DMS53 treated with DMSO at 0.1 percent for 48 hours (cell line): ENCODE measurements around the gene PPCDC.

Source experiments
- DNase-seq: peaks from one replicate; lab custom pipeline; 2025; ENCODE audit not compliant: unreplicated experiment; lab: John Stamatoyannopoulos, UW

PPCDC gene

DNA sequence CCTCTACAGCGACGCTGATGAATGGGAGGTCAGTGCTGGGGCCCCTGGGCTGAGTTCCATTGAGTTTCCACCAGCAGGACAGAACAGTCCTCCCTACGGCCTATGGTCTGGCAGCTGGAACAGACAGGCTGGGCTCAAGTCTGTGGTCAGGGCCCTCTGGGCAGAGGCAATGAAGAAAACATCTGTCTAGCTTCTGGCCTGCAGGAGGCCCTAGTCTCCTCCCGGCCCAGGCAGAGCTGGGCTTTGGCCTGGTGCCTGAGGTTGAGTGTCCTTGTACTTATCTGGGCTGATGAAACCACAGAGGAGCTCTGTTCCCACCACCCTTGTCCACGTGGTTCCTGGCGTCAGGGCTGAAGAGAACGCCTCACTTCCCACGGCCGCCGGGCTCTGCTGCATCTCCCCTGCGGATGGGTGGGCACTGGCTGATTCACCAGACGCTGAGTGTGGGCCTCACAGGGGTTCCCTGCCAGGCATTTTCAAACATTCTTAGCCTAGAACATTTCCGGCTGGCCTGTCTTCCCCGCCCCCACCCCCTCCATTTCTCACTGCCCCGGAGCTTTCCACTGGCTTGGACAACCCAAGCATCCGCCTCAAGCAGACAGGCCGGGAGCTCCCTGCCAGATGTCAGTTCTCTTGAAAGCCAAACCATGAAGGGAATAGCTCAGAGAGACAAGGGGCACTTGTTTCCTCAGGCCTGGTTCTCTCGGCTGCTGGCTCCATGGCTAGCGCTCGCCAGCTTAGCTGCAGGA, 20.3 kb downstream of the PPCDC start:
- no peak for DNase-seq

DNA sequence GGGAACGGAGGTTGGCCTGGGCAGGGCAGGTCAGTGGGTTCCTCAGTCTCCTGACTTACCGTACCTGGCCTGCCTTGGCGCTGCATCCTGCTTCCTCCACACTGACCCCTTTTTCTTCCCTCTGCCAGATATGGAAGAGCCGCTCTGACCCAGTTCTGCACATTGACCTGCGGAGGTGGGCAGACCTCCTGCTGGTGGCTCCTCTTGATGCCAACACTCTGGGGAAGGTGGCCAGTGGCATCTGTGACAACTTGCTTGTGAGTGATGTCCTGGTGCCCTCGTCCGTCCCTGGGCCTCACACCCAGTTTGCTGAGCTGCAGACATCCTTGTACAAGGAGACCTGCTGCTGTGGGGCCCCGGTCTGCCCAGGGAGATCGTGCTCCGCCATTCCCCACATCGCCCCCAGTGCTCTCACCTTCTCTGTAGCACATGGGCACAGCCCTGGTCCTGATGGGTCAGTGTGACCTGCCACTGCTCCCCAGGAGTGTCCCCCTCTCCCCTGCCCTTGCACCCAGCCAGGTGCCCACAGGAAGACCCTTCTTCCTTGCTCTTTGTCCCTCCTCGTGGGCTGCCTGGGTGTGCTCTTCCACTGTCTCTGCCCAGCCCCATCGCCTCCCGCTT, 21.0 kb downstream of the PPCDC start:
- no peak for DNase-seq

DNA sequence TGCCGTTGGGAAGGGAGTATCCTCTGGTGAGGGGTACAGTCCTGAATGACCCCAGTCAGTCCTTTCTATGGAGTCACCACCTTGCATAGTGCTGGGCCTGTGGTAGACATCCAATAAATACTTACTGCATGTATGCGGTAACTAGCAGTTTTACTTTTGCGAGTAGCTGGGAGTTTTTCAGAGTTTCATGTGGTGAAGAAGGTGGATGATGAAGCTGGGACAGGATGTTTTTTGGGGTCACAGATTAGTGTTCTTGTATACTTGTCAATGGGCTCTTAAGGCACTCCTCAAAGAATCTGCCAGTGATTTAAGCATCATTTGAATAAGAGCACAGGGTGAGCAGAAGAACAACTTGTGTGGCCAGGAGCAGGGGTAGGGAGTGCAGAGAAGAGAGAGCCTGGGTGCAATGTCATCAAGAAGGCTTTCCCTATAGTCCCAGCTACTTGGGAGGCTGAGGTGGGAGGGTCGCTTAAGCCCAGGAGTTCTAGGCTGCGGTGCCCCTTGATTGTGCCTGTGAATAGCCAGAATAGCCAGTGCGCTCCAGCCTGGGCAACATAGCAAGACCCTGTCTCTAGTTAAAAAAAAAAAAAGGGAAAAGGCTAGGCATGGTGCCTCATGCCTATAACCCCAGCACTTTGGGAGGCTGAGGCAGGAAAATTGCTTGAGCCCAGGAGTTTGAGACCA, 22.1 kb downstream of the PPCDC start:
- no peak for DNase-seq

DNA sequence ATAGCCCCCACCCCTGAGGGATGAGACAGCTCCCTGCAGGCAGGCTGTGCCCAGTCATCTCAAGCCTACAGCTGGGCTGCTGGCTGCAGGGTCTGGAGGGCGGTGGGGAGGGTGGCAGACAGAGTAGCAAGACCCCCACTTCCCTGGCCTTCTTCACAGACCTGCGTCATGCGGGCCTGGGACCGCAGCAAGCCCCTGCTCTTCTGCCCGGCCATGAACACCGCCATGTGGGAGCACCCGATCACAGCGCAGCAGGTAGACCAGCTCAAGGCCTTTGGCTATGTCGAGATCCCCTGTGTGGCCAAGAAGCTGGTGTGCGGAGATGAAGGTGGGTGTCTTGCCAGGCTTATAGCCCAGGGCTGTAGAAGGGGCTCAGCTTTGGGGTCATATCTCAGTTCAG, 25.0 kb downstream of the PPCDC start:
- DNase-seq, result no peak

DNA sequence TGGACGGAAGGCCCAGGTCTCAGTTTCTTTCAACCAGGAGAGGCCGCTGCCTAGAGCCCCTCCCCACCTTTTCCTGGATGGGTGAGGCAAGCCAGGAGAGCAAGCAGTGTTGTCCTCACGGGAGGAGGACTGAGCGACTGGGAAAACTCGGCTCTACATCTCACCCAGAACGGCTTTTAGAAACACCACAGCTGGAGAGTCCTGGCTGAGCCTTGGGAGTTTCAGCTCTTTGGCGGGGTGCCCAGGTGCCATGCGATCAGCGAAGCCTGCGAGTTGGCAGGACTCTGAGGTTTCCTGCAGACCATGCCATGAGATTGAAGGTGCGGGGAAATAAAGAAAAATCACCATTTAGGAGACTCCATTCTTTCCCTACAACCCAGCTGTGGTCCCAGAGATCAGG, 26.0 kb downstream of the PPCDC start:
- no peak for DNase-seq

DNA sequence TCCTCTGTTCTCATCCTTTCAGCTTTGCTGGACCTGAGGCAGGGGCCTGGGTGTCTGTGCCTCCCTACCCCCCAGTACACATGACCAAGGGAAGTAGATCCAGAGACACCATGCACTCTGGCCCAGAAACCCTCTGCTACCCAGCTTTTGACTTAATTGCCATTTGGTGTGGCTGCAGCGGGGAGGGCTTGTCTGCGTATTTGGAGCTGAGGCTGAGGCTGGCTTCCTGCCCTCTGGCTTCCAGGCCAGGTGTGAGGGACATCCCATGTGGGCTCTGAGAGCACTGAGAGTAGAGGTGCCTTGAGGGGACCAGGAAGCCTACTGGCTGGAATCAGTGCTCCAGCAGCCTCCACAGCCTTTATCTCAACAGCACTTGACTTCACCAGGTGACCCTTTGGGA, 26.9 kb downstream of the PPCDC start:
- no peak for DNase-seq

DNA sequence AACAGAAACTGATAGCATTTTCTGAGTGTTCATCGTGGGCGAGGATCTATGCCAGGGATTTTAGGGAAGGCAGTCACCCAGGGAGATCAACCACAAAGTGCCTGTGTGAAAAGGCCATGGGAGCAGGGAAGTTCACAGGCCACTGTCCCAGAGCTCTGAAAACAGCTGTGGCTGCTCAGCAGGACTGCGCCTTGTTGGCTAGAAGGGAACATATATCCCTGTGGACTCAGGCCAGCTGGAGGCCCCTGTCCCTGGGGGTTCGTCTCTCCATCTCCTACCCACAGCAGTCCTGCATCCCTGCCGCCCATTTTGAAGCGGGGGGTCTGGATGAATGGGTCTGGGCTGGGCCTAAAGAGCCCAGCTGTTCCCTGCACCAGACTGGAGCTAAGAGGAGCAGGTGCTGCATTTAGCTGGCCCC, 27.8 kb downstream of the PPCDC start:
- DNase-seq, result no peak

DNA sequence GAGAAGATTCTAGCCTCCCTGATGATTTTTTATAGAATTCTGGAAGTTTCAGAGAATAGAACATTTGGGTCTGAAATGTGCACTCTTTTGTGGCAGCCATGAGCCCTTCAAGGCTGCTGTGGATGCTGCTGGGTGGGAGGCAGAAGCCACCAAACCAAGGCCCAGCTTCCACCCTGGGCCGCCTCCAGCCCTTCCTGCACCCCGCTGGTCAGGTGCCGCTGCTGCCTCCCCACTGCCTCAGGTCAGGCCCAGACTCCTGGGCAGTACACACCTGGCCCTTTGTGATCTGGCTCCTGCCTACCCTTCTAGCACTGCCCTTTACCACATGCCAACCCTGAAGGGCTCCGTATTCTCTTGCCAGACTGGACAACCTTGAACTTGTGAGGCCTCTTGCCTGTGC, 28.3 kb downstream of the PPCDC start:
- DNase-seq, result no peak

DNA sequence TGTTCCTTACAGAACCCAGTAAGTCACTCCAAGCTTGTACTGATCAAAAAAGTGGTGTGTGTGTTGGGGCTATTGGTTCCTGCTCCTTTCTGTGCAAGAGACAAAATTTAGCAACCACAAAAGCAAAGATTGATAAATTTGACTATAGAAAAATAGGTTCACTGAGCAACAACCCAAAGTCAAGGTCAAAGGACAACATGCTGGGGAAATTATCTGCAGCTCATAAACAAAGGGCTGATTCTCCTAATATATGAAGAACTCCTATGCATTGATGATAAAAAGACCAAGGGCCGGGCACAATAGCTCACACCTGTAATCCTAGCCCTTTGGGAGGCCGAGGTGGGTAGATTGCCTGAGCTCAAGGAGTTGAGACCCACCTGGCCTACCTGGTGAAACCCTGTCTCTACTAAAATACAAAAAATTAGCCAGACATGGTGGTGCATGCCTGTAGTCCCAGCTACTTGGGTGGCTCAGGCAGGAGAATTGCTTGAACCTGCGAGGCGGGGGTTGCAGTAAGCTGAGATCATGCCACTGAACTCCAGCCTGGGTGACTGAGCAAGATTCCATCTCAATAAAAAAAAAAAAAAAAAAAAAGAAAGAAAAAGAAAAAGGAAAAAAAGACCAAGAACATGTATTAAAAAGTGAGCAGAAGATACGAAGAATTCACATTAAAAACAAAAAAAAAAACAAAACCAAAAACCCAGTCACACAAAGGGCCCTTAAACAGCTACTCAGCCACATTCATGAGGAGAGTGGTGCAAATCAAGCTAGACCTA, 29.8 kb downstream of the PPCDC start:
- DNase-seq, result no peak

DNA sequence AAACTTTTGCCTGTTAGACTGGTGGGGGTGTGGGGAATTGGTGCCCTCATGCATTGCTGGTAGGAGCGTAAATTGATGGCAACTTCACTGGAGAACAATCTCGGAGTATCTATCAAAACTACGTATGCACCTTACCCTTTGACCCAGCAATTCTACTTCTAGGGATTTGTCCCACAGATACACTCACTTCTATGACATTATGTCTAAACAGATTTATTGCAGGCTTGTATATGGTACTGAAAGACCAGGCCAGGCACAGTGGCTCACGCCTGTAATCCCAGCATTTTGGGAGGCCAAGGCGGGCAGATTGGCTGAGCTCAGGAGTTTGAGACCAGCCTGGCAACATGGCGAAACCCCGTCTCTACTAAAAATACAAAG, 30.3 kb downstream of the PPCDC start:
- DNase-seq, result no peak

DNA sequence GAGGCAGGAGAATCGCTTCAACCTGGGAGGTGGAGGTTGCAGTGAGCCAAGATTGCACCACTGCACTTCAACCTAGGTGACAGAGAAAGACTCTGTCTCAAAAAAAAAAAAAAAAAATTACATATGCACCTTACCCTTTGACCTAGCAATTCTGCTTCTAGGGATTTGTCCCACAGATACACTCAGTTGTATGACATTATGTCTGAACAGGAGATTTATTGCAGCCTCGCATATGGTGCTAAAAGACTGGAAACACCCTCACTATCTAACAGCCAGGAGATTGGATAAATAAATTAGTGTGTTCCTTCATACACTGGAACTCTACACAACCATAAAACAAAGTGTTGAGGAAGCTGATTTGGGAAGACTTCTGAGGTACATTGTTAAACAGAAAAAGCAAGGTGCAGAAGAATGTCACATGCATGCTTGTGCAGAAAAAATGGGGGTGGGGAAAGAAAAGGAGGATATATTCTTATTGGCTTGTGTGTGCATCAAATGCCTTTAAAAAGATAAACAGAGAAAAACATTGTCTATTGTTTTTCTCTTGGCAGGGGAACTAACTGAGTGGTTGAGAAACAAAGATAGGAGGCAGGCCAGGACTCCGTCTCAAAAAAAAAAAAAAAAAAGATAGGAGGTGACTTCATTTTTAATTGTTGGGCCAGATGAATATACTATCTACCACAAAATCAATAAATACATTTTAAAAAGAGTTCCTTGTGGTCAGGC, 30.9 kb downstream of the PPCDC start:
- no peak for DNase-seq

DNA sequence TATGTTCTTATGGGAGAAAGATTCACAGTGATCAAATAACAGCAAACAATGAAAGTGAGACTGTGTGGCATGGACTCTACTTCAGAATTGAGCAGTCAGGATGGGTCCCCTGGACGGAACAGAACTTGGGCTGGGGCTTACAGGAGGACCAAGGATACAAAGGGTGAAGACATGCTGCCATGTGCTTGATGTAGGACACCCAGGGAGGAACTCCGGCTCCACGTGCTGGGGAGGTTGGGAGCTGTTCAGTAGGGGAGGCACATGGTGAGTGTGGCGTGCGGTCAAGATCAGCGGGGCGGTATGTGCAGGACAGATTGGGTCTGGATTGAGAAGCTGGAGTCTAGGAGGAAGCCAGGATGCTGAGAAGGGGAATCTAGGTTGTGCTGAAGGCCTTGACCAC, 32.6 kb downstream of the PPCDC start:
- no peak for DNase-seq

DNA sequence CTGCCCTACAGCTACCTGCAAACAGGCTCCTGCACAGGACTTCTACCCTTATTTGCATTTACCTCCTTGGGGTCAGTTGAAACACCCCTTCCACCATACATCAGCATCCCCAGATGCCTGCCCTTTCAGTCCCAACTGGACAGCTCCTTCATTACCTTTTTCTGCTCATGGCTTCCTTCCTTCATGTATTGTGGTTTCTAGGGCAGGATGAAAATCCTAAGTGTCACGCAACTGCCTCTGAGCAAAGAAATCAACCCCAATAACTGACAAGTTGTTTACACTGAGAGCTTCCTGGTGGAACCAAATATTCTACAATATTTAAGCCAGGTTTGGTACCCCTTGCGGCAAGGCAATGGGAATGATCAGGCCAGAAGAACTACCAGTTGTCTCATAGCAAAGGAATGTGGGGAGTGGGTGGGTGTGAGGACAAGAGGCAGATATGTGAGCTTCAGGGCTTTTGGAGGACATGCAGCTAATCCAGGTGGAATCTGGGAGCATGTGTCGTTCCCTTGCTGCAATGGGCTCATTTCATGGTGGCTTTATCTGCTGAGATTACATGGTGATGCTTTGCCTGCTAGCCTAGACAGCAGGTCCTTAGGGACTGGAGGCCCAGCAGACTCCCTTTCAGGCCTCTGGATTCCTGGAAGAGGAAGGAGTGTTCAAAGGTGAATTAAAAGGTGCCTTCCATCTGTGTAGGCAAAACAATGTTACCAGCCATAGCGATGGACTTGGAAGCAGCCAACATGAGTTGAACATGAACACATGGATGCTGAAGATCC, 34.9 kb downstream of the PPCDC start:
- no peak for DNase-seq

DNA sequence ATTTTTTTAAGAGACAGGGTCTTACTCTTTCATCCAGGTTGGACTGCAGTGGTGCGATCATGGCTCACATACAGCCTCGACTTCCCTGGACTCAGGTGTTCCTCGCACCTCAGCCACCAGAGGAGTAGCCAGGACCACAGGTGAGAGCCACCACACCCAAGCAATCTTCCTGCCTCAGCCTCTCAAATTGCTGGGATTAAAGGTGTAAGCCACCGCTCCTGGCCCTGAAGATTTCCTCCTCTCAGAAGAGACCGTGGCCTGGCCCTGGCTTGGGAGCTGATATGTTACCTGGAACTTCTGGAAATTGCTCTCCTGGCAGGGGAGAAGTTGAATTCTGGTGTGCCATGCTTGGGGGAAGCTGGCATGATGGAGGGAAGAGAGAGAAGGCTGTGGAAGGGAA, 36.2 kb downstream of the PPCDC start:
- no peak for DNase-seq

DNA sequence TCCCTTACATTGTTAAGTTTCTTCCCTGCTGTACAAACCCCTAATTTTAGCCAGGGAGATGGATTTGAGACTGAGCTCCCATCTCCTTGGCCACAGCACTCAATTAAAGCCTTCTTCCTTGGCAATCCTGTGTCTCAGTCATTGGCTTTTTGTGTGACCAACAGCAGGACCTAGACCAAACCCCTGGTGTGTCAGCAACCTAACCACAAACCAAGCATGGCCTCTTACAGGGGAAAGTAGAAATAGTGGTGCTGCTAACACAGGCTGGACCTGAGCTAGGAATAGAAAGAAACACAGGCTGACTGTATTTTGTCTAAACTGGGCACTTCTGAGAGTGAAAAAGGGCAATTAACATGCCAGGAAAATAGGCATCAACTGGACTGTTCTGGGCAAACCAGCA, 37.9 kb downstream of the PPCDC start:
- no peak for DNase-seq

DNA sequence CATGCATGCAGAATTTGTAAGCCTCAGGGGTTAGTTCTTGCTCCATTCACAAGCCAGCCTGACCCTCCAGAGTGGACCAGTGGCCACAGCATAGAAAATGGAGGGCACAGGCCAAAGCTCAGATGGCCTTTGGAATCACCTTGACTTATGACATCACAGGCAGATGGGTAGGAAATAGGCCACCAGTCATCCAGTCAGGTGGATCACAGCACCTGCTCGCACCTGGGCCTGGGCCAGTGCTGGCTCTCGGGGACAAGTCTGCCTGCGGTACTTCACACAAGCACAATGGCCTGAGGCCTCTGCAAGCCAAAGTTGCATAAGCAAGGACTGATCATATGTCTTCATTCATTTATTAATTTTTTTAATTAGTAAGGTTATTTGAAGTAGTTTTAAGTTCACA, 39.3 kb downstream of the PPCDC start:
- no peak for DNase-seq

DNA sequence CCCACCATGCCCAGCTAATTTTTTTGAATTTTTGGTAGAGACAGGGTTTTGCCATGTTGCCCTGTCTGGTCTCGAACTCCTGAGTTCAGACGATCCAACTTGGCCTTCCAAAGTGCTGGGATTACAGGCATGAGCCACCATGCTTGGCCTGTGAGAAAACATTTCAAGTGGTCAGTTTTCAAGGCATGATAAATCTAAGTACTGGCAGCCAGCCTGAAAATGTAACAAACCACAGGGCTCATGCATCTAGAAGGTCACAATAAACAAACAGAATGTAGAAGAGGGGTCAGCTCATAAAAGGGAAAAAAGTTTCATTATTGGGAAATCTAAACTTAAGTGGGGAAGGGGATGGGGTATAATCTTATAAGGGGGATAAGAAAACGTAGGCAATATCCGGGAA, 39.9 kb downstream of the PPCDC start:
- no peak for DNase-seq

DNA sequence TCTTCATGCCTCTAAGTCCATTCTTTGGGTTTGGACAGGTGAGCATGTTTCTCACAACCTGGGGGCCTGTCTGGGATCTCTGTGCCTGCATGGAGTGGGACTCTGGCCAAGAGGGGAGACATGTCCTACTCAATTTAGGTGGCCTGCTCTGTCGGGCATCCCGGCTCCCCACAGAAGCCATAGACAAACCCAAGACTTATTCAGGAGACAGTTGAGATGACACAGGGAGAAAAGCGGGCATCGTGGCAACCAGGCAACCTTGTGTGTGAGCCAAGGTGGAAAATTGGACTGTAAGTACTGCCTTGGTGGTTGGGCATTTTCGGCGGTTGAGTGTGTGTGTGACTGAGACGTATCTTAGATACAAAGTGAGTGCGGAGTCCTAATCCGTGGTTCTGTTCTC, 40.5 kb downstream of the PPCDC start:
- DNase-seq, result no peak

DNA sequence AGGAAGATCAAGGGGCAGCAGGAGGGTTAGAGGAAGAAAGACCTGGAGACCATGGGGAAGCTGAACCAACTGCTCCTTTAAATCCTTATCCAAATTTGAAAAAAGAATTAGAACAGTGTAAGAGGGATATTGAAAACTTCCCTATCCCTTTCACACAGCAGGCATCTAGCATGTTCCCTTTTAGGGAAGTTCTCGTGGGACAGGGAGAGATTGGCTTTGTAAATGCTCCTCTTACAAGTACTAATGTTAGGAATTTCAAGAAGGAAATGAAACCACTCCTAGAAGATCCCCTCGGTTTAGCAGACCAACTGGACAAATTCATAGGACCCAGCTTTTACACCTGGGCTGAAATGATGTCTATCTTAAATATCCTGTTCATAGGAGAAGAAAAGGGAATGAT, 41.5 kb downstream of the PPCDC start:
- no peak for DNase-seq

DNA sequence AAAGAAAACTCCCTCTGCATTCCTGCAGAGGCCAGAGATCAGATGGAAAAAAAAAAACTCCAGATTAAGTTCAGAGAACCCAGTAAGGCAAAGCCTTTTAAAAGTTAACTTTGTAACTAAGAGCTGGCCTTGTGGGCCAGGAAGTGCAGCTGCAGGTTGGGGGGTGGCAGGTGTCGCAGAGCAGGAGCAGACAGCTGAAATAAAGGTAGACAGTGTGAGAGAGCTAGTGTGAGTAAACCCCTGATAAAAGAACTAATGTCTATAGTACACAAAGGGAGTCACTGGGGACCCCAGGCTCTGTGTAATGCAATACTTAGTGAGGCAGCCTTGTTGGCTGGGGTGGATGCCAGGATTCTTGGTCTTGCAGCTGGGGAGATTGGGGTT, 42.1 kb downstream of the PPCDC start:
- no peak for DNase-seq
